Tongue (tissue), 2 donors: ENCODE measurements around the gene PHYKPL. TPM values are rescaled to one million over a fixed set of nuclear protein-coding genes. Genes with fewer than 3 reads are reported as not detected.
"Not testable (repeated sequence)": the region's sequence is repeated elsewhere in the genome, so short reads cannot be mapped to it uniquely, and the experiment has no call there.

Experiments used
- DNase-seq: peaks from one replicate; pipeline ENCODE4 v3.0.0-alpha.2; 2015
- total RNA-seq: library from RNA; depleted of rRNA; stranded (reverse); fragments of >200 nt; gene quantifications from one replicate; pipeline ENCODE4 v1.2.3, GENCODE V29; 2014

PHYKPL gene
- total RNA-seq, 1 donor from 2014 or later: 39.8 TPM

GRCh38 chr5:178207183-178207916, 25.3 kb downstream of the PHYKPL start:
- DNase-seq: peak; percentile 50

DNA sequence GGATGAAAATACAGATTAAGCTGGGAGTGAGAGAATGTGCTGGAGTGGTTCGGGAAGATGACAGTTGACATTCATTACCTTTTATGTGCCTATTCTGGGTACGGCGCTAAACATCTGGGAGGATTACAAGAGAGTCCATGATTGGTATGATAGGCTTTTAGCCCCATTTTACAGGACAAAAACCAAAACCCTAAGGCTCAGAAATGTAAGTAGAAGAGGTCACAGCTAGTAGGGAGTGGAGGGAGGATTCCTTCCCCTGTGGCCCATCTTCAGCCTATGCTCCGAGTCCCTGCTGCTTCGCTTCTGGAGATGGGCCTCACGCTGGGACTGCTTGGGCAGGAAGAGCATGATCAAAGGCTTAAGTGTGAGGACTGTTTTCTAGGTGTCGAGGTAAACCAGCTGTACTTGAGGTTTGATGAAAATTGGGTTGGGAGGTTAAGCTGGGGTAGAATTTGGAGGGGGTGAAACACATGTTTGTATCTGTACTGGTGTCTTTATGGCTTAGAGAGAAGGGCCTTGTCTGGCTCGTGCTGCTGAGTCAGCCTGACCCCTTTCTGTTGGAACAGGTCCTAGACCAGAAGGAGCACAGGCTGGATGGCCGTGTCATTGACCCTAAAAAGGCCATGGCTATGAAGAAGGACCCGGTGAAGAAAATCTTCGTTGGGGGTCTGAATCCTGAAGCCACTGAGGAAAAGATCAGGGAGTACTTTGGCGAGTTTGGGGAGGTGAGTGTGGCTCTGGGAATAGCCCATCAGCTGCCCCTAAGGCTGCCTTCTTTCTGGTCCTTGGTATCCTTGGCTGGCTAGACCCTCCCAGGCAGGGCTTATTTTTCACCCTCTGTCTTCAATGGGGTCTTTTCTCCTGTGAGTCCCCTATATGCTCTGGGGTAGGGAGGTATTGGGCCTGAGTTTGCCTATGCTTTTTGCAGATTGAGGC, 26.2 kb downstream of the PHYKPL start:
- no peak for DNase-seq

- no peak for DNase-seq
These were observed 26.9 kb downstream of the PHYKPL start for GRCh38 chr5:178205749-178206047.

- peak; percentile 90 for DNase-seq
These were observed 27.5 kb downstream of the PHYKPL start for GRCh38 chr5:178204935-178205748.

- DNase-seq: peak; percentile 99
These were observed 28.2 kb downstream of the PHYKPL start, which contains the start of gene HNRNPAB for GRCh38 chr5:178204182-178204934. Gene HNRNPAB (plus strand): TSS chr5:178204533. CDS start chr5:178204838, 305 bp downstream.

- no peak for DNase-seq
These were observed 28.9 kb downstream of the PHYKPL start for GRCh38 chr5:178203670-178204181.

DNA sequence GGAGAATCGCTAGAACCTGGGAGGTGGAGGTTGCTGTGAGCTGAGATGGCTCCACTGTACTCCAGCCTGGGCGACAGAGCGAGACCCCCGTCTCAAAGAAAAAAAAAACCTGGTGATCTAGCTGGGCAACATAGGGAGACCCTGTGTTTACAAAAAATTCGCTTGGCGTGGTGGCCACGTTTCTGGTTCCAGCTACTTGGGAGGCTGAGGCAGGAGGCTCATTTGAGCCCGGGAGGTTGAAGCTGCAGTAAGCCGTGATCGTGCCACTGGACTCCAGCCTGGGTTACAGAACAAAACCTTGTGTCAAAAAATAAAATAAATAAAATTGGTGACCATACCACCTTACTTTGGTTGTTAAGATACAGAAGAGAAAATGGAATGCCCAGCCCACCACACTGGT, 30.1 kb downstream of the PHYKPL start:
- DNase-seq: no peak

- DNase-seq: no peak
These were observed 30.7 kb downstream of the PHYKPL start for GRCh38 chr5:178201927-178202235.

- DNase-seq: no peak
These were observed 31.2 kb downstream of the PHYKPL start for GRCh38 chr5:178201221-178201926.

DNA sequence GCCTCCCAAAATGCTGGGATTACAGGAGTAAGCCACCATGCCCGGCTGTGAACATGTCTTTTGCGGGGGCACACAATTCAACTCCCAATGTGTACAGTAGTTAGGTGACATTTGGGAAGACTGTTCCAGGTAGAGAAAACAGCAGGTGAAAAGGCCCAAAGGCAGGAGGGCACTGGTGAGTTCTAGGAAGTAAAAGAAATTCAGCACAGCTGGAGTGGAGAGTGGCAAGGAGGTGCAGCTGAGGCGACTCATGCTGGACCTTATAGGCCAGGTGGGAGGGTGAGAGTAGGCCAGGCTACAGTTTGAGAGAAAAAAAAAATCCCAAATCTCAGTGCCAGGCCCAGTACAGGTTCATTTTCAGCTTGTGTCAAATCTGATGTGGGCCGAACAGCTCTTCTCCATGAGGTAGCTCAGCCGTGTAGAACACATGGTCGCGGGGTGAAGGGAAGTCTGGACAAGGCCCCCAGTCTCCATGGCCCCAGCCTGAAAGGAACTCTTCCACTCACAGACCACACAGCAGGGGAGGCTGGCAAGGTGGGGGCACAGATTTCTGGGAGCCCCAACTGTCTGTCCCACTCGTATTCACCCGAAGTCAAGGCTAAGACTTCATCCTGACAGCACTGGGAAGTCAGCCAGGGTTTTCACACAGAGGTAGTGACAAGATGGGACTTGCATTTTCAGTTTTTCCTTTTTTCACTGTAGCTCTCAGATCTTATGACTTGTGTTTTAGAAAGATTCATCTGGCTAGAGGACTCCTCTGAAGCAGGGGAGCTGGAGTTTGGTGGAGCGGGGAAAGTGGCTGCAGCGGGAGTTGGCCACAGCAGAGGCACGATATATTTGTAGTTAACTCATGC, 32.8 kb downstream of the PHYKPL start:
- peak; percentile 49 for DNase-seq

DNA sequence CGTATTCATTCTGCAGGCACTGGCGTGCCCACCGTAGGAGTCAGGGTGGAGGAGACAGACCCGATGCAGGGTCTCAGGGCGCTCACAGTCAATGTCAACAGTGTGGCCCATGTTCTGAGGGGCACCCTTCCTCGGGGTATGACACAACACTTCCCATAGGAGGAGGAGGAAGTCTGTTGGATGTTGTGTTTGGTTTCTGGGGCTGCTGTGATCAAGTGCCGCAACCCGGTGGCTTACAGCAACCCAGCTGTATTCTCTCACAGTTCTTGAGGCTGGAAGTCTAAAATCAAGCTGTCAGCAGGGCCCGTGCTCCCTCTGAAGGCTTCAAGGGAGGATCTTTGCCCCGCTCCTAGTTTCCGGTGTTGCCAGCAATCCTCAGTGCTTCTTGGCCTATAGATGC, 33.9 kb downstream of the PHYKPL start:
- DNase-seq: no peak

DNA sequence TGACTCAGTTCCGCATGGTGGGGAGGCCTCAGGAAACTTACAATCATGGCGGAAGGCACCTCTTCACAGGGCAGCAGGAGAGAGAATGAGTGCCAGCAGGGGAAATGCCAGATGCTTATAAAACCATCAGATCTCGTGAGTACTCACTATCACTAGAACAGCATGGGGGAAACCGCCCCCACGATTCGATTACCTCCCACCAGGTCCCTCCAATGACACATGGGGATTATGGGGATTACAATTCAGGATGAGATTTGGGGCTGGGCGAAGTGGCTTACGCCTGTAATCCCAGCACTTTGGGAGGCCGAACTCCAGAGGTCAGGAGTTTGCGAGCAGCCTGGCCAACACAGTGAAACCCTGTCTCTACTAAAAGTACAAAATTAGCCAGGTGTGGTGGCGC, 34.5 kb downstream of the PHYKPL start:
- DNase-seq: not testable (repeated sequence)

DNA sequence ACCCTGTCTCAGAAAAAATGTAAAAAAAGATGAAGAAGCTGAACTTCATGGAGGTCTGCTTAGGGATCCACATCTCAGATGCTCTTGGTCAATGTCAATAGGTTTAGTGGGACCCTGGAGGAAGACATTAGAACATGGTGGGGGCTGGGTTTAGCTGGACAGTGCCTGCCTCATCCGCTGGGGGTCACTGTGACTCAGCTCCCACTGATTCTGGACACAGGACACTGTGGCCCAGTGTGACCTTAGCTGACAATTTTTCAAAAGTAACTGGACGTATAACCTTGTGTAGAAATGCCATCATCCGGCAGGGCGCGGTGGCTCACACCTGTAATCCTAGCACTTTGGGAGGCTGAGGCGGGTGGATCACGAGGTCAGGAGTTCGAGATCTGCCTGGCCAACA, 35.6 kb downstream of the PHYKPL start:
- DNase-seq: no peak

DNA sequence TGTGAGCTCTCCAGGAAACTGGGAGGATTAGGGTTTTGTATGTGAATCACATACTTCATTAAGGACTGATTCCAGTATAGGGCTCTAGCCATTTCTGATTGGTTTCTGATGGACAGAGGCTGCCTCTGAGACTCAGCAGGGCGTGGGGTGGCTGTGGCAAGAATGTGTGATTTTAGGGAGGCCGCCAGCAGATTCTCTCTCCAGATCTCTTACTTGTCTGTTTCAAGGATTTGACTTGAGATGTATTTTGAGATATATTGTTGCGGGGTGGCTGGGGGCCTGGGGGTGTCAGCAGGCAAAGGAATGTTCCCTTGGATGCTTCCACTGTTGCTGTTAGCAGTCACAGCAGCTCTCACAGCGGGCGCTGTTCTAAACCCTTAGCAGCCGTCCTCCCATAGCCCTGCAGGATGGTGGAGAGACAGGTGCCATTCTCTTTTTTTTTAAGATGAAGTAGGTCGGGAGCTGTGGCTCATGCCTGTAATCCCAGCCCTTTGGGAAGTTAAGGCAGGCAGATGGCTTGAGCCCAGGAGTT, 36.3 kb downstream of the PHYKPL start:
- DNase-seq: no peak

DNA sequence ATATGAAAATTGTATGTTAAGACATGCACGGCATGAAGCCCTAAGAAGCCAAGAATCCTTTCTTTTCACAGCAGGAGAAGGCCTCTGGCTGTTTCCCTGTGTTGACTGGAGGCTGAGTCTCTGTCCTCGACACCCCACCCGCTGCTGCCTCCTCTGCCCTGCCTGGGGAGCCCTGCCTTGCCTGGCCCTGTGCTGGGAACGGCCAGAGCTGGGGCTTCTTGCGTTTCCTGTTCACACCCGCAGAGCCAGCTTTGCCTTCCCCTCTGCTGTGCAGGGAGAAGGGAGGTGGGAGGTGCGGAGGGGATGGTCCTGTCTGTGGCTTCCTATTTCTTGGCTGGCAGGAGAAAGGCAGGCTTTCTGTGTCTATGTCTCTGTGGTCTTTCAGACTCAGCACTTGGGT, 38.6 kb downstream of the PHYKPL start:
- DNase-seq: no peak

- no peak for DNase-seq
These were observed 39.3 kb downstream of the PHYKPL start for GRCh38 chr5:178193251-178193809.

DNA sequence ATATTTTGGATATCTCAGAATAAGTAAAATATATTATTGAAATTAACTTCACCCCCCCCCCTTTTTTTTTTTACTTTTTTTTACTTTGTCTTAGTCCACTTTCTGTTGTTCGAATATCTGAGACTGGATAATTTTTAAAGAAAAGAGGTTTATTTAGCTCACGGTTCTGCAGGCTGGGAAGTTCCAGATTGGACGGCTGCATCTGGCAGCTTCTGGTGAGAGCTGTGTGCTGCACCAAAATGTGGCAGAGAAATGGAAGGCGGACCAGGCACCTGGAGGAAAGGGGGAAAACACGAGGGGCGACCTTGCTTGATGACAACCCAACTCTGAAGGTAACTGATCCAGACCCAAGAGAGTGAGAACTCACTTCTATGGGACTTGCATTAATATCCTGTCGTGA, 39.8 kb downstream of the PHYKPL start:
- no peak for DNase-seq

DNA sequence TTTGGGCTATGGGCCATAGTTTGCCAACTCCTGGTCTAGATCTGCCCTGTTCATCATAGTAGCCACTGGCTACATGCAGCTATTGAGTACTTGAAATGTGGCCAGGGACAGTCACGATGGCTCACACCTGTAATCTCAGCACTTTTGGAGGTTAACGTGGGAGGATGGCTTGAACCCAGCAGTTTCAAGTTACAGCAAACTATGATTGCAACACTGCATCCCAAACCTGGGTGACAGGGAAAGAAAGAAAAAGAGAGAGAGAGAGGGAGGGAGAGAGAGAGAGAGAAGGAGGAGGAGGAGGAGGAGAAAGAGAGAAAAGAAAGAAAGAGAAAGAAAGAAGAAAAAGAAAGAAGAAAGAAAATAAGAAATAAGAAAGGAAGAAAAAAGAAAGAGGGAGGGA, 40.4 kb downstream of the PHYKPL start:
- no peak for DNase-seq

DNA sequence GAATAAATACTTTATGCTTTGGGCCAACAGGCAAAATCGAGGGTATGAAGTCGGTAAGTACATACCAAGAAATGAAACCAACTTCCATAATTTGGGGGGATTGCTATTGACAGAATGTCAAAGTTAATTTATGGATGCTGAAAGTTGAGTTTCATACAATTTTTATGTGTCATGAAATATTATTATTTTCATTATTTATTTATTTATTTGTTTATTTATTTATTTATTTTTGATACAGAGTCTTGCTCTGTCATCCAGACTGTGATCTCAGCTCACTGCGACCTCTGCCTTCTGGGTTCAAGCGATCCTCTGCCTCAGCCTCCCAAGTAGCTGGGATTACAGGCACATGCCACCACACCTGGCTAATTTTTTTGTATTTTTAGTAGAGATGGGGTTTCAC, 40.9 kb downstream of the PHYKPL start:
- DNase-seq: no peak

DNA sequence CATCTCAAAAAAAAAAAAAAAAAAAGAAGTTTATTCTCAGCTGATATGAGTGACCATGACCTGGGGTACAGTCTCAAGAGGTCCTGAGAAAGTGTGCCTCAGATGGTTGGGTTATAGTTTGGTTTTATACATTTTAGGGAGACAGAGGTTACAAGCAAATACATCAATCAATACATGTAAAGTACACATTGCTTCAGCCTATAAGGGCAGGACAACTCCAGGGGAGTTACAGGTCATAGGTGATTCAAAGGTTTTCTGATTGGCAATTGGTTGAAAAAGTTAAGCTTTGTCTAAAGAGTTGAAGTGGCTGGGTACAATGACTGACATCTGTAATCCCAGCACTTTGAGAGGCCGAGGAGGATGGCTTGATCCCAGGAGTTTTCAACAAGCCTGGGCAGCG, 43.2 kb downstream of the PHYKPL start:
- no peak for DNase-seq
